HL-60 (cell line): ENCODE data around the gene ABCA4.

Source experiments
- DNase-seq, 2 experiments: peaks; one replicate each; pipeline ENCODE4 v3.0.0-alpha.2; 2010 to 2020; ENCODE audit warnings: low read depth in 1 of 2, low spot score in 1 of 2
- H3K27ac ChIP-seq: fragments of 250-450 bp; sonication (Bioruptor Pico); replicated peaks from 2 replicates; pipeline ENCODE4 v1.5.1; 2020; ENCODE audit warnings: mild to moderate bottlenecking, moderate library complexity
- H3K27me3 ChIP-seq: fragments of 250-450 bp; sonication (Bioruptor Pico); 2 replicates; pipeline ENCODE4 v1.5.1; 2021; ENCODE audit warnings: mild to moderate bottlenecking, moderate library complexity; ENCODE audit not compliant: insufficient read depth, poor library complexity, severe bottlenecking
- H3K4me3 ChIP-seq: replicated peaks from 2 replicates; pipeline ENCODE4 v1.5.1; 2011; ENCODE audit warnings: mild to moderate bottlenecking, control low read depth, low read length; ENCODE audit not compliant: insufficient read depth
- GABPA ChIP-seq: IDR thresholded peaks from 2 replicates; pipeline ENCODE4 v1.6.1; 2012; ENCODE audit warnings: low read depth
- POLR2AphosphoS5 ChIP-seq: IDR thresholded peaks from 2 replicates; pipeline ENCODE4 v1.6.1; 2012; ENCODE audit warnings: low read depth
- SPI1 ChIP-seq: IDR thresholded peaks from 2 replicates; pipeline ENCODE4 v1.6.1; 2012; ENCODE audit warnings: low read depth, mild to moderate bottlenecking, borderline replicate concordance
- TF ChIP-seq, protein P1 (sequence below): IDR thresholded peaks from 2 replicates; pipeline ENCODE4 v1.6.1; 2012; ENCODE audit warnings: low read depth; ENCODE audit not compliant: insufficient replicate concordance
- TF ChIP-seq, protein P2 (sequence below): IDR thresholded peaks from one replicate; pipeline ENCODE4 v1.5.1; 2011; ENCODE audit warnings: low read length, control low read depth, inconsistent platforms; ENCODE audit not compliant: insufficient read depth

Gene ABCA4

DNA sequence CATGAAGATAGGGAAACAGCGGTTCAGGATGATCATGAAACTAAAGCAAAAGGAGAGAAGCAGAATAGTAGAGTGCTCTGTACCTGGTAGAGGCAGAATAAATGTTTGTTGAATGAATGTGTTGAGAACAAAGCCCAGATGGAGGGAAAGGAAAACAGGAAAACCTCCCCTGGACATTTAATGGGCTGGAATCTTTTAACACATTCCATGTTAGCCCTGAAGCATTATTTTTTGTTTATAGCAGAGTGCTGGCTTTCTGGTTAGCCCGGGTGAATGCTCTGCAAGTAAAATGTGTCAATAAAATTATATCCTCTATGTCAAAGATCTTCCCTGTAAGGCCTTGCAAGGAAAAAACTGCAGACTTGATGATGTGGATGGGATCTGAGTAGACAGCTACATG lies 60.2 kb downstream of the ABCA4 start:
- no peak for TF ChIP-seq SPI1
- TF ChIP-seq, protein P1, sequence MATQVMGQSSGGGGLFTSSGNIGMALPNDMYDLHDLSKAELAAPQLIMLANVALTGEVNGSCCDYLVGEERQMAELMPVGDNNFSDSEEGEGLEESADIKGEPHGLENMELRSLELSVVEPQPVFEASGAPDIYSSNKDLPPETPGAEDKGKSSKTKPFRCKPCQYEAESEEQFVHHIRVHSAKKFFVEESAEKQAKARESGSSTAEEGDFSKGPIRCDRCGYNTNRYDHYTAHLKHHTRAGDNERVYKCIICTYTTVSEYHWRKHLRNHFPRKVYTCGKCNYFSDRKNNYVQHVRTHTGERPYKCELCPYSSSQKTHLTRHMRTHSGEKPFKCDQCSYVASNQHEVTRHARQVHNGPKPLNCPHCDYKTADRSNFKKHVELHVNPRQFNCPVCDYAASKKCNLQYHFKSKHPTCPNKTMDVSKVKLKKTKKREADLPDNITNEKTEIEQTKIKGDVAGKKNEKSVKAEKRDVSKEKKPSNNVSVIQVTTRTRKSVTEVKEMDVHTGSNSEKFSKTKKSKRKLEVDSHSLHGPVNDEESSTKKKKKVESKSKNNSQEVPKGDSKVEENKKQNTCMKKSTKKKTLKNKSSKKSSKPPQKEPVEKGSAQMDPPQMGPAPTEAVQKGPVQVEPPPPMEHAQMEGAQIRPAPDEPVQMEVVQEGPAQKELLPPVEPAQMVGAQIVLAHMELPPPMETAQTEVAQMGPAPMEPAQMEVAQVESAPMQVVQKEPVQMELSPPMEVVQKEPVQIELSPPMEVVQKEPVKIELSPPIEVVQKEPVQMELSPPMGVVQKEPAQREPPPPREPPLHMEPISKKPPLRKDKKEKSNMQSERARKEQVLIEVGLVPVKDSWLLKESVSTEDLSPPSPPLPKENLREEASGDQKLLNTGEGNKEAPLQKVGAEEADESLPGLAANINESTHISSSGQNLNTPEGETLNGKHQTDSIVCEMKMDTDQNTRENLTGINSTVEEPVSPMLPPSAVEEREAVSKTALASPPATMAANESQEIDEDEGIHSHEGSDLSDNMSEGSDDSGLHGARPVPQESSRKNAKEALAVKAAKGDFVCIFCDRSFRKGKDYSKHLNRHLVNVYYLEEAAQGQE, result no peak
- no peak for TF ChIP-seq POLR2AphosphoS5
- no peak overlapping the region for H3K27ac ChIP-seq
- no peak overlapping the region for H3K4me3 ChIP-seq
- DNase-seq, result no peak
- peaks cover 4% of the 10 kb centered on the region for H3K27me3 ChIP-seq

DNA sequence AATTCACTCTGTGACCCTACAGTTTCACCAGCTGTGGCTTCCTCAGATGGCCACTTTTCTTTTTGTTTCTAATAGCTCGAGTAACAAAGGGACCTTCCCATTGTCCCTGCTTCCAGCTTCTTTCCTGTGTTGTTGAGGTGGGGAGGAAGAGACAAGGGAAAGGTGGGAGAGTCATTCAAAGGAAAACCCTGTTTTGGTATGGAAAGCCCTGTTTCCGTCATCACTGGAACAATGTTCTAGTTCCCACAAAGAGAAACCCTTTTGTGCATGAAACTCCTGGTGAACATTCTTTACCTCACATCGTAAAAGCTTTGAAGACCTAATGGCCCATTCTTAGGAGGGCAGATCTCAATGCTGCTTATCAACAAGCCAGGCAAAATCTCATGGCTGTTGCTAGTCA lies 62.2 kb downstream of the ABCA4 start:
- no peak overlapping the region for H3K4me3 ChIP-seq
- no peak overlapping the region for H3K27ac ChIP-seq
- no peak for DNase-seq
- TF ChIP-seq GABPA, result no peak
- TF ChIP-seq, protein P1, result no peak
- no peak for TF ChIP-seq POLR2AphosphoS5
- TF ChIP-seq, protein P2, sequence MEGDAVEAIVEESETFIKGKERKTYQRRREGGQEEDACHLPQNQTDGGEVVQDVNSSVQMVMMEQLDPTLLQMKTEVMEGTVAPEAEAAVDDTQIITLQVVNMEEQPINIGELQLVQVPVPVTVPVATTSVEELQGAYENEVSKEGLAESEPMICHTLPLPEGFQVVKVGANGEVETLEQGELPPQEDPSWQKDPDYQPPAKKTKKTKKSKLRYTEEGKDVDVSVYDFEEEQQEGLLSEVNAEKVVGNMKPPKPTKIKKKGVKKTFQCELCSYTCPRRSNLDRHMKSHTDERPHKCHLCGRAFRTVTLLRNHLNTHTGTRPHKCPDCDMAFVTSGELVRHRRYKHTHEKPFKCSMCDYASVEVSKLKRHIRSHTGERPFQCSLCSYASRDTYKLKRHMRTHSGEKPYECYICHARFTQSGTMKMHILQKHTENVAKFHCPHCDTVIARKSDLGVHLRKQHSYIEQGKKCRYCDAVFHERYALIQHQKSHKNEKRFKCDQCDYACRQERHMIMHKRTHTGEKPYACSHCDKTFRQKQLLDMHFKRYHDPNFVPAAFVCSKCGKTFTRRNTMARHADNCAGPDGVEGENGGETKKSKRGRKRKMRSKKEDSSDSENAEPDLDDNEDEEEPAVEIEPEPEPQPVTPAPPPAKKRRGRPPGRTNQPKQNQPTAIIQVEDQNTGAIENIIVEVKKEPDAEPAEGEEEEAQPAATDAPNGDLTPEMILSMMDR, result no peak
- TF ChIP-seq SPI1, result no peak
- peaks cover 4% of the 10 kb centered on the region for H3K27me3 ChIP-seq

DNA sequence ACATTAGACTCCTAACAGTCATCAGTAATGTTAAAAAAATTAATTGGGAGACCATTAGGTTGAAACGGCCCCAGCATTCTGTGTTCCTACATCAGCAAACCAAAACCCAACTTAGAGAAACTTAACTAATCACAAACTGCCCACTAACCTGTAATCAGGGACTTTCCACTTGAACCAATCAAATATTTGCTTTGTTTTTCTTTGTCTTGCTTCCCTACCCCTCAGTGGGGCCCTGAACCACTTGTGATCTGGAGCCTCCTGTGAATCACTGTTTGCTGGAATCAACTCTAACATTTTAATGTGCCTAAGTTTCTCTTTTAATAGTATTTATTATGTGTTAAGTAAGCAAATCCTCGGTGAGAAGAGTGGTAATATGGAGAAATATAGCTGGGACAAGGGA lies 64.0 kb downstream of the ABCA4 start:
- Histone ChIP-seq H3K27ac (no peak overlapping the region), H3K27me3 (peaks cover 4% of the 10 kb centered on the region), H3K4me3 (no peak overlapping the region)
- TF ChIP-seq SPI1 (no peak), GABPA (no peak), POLR2AphosphoS5 (no peak)
- TF ChIP-seq, protein P1, result no peak
- TF ChIP-seq, protein P2, result no peak
- DNase-seq, result no peak

DNA sequence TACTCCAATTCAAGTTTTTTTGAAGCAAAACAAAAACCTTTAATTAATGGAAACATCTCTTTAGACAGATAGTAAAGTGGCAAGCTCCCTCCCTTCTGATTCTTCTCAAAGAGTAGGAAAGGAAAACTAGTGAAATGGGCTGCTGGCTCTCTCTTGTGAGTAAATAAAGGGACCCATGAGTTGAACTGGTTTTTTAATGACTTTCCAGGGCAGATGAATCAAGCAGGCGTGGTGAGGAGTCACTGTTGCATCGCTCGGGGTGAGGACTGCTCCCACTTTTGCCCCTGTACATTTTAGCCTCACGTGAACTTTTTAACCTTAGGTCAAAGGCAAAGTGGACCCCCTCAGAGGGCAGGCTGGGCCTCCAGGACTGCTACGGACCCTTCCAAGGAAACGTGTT lies 64.8 kb downstream of the ABCA4 start:
- Histone ChIP-seq H3K4me3 (no peak overlapping the region), H3K27me3 (peaks cover 4% of the 10 kb centered on the region), H3K27ac (no peak overlapping the region)
- TF ChIP-seq POLR2AphosphoS5 (no peak), GABPA (no peak), SPI1 (no peak)
- TF ChIP-seq, protein P1, result no peak
- TF ChIP-seq, protein P2, result no peak
- DNase-seq, result no peak
